Endothelial cell of umbilical vein (primary cell): Measurements from ENCODE around the gene FNDC3A. TPM values are rescaled to one million over a fixed set of nuclear protein-coding genes. Genes with fewer than 3 reads are reported as not detected.

Source experiments
- BruUV-seq: library from RNA; stranded (reverse); fragments of 400-500 nt; replicated peaks from 2 replicates; lab custom pipeline; 2021; lab: Mats Ljungman, UMichigan
- CTCF ChIA-PET: fragments of 300-600, 350-600 bp; sonication (Branson Sonifier 250); formaldehyde crosslinking; loops from one replicate; lab custom pipeline; 2021; ENCODE audit warnings: antibody characterized with exemption, inconsistent platforms; lab: Charles Lee
- POLR2A ChIA-PET: fragments of 300-600, 350-600 bp; sonication (Branson Sonifier 250); formaldehyde crosslinking; loops from one replicate; lab custom pipeline; 2021; ENCODE audit warnings: antibody characterized with exemption, inconsistent platforms; lab: Charles Lee
- DNase-seq: peaks from one replicate; pipeline ENCODE4 v3.0.0-alpha.2; 2011; ENCODE audit warnings: low read depth, low spot score
- FAIRE-seq: peaks from 2 replicates; lab custom pipeline; 2011; peaks lifted over from hg19 to GRCh38; lab: Jason Lieb, UNC
- H2AFZ ChIP-seq: 2 replicates; pipeline ENCODE4 v1.6.0; 2012; ENCODE audit warnings: low read depth, low read length, control low read depth, inconsistent platforms
- H3K27ac ChIP-seq: 2 replicates; pipeline ENCODE4 v1.5.1; 2011; ENCODE audit warnings: low read depth, mild to moderate bottlenecking, control low read depth, low read length, moderate library complexity; ENCODE audit not compliant: insufficient read depth
- H3K27me3 ChIP-seq, 2 experiments: 2 replicates each; pipeline versions ENCODE4 v1.6.0 to v1.6.1; 2011; ENCODE audit warnings: low read length in 2 of 2, mixed read lengths in 1 of 2; ENCODE audit not compliant: control insufficient read depth in 2 of 2, insufficient read depth in 2 of 2
- H3K36me3 ChIP-seq, 2 experiments: 2 replicates in 1 of 2; 3 replicates in 1 of 2; pipeline ENCODE4 v1.5.1; 2011; ENCODE audit warnings: low read length in 2 of 2, mild to moderate bottlenecking in 1 of 2, moderate library complexity in 1 of 2; ENCODE audit not compliant: control insufficient read depth in 2 of 2, insufficient read depth in 2 of 2; ENCODE audit errors: extremely low read depth in 1 of 2
- H3K4me1 ChIP-seq: 3 replicates; pipeline ENCODE4 v1.5.1; 2011; ENCODE audit warnings: mild to moderate bottlenecking, low read length; ENCODE audit not compliant: control insufficient read depth, insufficient read depth; ENCODE audit errors: extremely low read depth
- H3K4me2 ChIP-seq: 2 replicates; pipeline ENCODE4 v1.6.1; 2011; ENCODE audit warnings: low read length, control low read depth, mixed read lengths; ENCODE audit not compliant: insufficient read depth
- H3K4me3 ChIP-seq, 3 experiments: fragments of 200-600 bp in 1 of 3; sonication (generic), shearing (Covaris generic) in 1 of 3; replicated peaks in 1 of 3; 2 replicates each; pipeline ENCODE4 v1.5.1; 2011 to 2016; ENCODE audit warnings: control low read depth in 3 of 3, low read length in 3 of 3, mild to moderate bottlenecking in 2 of 3, inconsistent platforms in 1 of 3, low read depth in 1 of 3, moderate library complexity in 1 of 3; ENCODE audit not compliant: insufficient read depth in 1 of 3
- H3K79me2 ChIP-seq: 2 replicates; pipeline ENCODE4 v1.6.0; 2012; ENCODE audit warnings: low read length, inconsistent platforms; ENCODE audit not compliant: control insufficient read depth, insufficient read depth
- H3K9ac ChIP-seq: replicated peaks from 2 replicates; pipeline ENCODE3; 2011; ENCODE audit warnings: low read length, control low read depth; ENCODE audit not compliant: insufficient read depth; ENCODE audit errors: extremely low read depth
- H3K9me1 ChIP-seq: replicated peaks from 3 replicates; pipeline ENCODE4 v1.6.0; 2011; ENCODE audit warnings: mild to moderate bottlenecking, low read length; ENCODE audit not compliant: control insufficient read depth, insufficient read depth; ENCODE audit errors: extremely low read depth
- H3K9me3 ChIP-seq: replicated peaks from 2 replicates; pipeline ENCODE4 v1.5.1; 2012; ENCODE audit warnings: low read length, inconsistent platforms; ENCODE audit not compliant: control insufficient read depth, insufficient read depth
- H4K20me1 ChIP-seq: replicated peaks from 2 replicates; pipeline ENCODE3; 2011; ENCODE audit warnings: mild to moderate bottlenecking, low read length; ENCODE audit not compliant: control insufficient read depth, insufficient read depth; ENCODE audit errors: extremely low read depth
- EZH2 ChIP-seq: IDR thresholded peaks from 2 replicates; pipeline ENCODE4 v1.6.1; 2012; ENCODE audit warnings: borderline replicate concordance, low read depth, mild to moderate bottlenecking, moderate library complexity, low read length, inconsistent platforms; ENCODE audit not compliant: severe bottlenecking
- FOS ChIP-seq: IDR thresholded peaks from 2 replicates; pipeline ENCODE4 v1.6.1; 2011; ENCODE audit warnings: mild to moderate bottlenecking, low read length, moderate library complexity, borderline replicate concordance; ENCODE audit not compliant: insufficient read depth
- GATA2 ChIP-seq: IDR thresholded peaks from 2 replicates; pipeline ENCODE4 v1.7.0; 2011; ENCODE audit warnings: low read depth, mild to moderate bottlenecking, moderate library complexity, mixed read lengths, low read length; ENCODE audit not compliant: insufficient read length, insufficient read depth
- JUN ChIP-seq: IDR thresholded peaks from 2 replicates; pipeline ENCODE4 v1.6.1; 2011; ENCODE audit warnings: borderline replicate concordance, low read depth; ENCODE audit not compliant: insufficient read length, insufficient read depth
- MYC ChIP-seq: IDR thresholded peaks from one replicate; pipeline ENCODE4 v1.6.1; 2011; ENCODE audit warnings: mild to moderate bottlenecking, low read depth, low read length
- POLR2A ChIP-seq: IDR thresholded peaks from 2 replicates; pipeline ENCODE4 v1.6.1; 2012; ENCODE audit warnings: low read depth, mild to moderate bottlenecking, control low read depth, low read length
- POLR2AphosphoS5 ChIP-seq: IDR thresholded peaks from 2 replicates; pipeline ENCODE4 v1.6.1; 2012; ENCODE audit warnings: low read depth, mild to moderate bottlenecking, control low read depth, low read length, moderate library complexity; ENCODE audit not compliant: insufficient read depth
- dilution Hi-C: fragments of 300-500 bp; cut with MboI; formaldehyde crosslinking; loops from one replicate; pipeline ENCODE4 v1.15.0; 2019; ENCODE audit warnings: low sequenced_read_pairs; ENCODE audit not compliant: extremely low pct_ligation_motif_present
- intact Hi-C: fragments of 100-400 bp; cut with micrococcal nuclease; formaldehyde crosslinking; loops from one replicate; pipeline ENCODE4 v1.10.0; 2022
- polyA plus RNA-seq, 4 experiments: library from polyadenylated mRNA; depleted of rRNA in 3 of 4; stranded (reverse) in 3 of 4; unstranded in 1 of 4; fragments of >200 nt; gene quantifications; 2 replicates each; pipeline versions ENCODE4 v1.2.1 to v1.2.3, GENCODE V29; 2011 to 2012; ENCODE audit warnings: missing spikeins in 1 of 4
- total RNA-seq: library from RNA; stranded (reverse); gene quantifications from 2 replicates; pipeline ENCODE4 v1.2.3, GENCODE V29; 2021
- TF ChIP-seq, protein P1 (sequence below): IDR thresholded peaks from 2 replicates; pipeline ENCODE4 v1.6.1; 2011; ENCODE audit not compliant: insufficient read depth, insufficient read length
- TF ChIP-seq, protein P2 (sequence below), 2 donors: IDR thresholded peaks; 1 replicate in 1 of 2; 2 replicates in 1 of 2; pipeline ENCODE4 v1.5.1; 2011; ENCODE audit warnings: low read length in 2 of 2, mild to moderate bottlenecking in 2 of 2, moderate library complexity in 2 of 2, control low read depth in 1 of 2, inconsistent platforms in 1 of 2, low read depth in 1 of 2; ENCODE audit not compliant: insufficient read depth in 1 of 2; ENCODE audit errors: extremely low read depth in 1 of 2

The FNDC3A gene
- total and polyA plus RNA-seq, 2 donors (not counting 3 experiments of a cell fraction or from before 2014, with no cell fraction given): 26.3 to 50.8 TPM

DNA sequence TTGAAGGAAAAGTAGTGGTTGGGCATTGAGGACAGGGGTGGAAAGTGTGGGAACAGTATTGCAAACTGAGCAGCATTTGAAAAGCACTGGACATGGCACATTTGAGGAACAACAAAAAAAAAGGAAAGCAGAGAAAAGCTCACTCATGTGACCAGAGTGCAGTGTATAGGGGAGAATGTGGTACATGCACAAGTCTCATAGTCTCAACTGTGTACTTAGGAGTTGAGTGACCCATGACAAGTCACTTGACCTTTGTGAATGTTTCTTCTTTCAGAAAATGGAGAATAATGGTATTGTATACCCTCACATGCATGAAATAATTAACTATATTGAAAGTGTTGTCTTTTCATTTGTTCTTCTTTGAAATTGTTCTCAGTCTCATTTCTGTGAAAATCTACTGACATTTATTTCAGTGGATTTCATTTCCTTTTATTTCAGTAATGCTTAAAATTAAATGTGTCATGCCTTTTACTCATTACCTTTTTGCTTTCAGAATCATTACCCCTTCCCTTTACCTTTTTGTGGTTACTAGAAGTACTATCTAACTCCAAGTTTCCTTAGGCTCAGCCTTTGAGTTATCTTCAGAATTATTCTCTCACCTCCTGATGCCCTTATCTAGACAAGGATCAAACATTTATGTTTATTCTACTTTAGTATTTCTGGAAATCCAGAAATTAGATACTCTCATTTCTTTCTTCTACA lies 165.3 kb downstream of the FNDC3A start:
- Histone ChIP-seq H3K27me3 (no peaks in the 10 kb centered on the region), H3K4me3 (no peak overlapping the region), H2AFZ (no peak overlapping the region), H3K9me3 (no peaks in the 10 kb centered on the region), H4K20me1 (no peaks in the 10 kb centered on the region), H3K4me2 (no peak overlapping the region), H3K79me2 (no peaks in the 10 kb centered on the region), H3K27ac (no peak overlapping the region), H3K4me1 (peaks cover 2% of the 10 kb centered on the region), H3K9me1 (no peaks in the 10 kb centered on the region), H3K9ac (no peak overlapping the region), H3K36me3 (peaks cover 19 to 23% of the 10 kb centered on the region in 2 experiments)
- DNase-seq (no peak), FAIRE-seq (no peak)
- TF ChIP-seq MYC (no peak), POLR2AphosphoS5 (no peak), FOS (no peak), EZH2 (no peak), JUN (no peak), POLR2A (no peak), GATA2 (no peak)
- TF ChIP-seq, protein P1, sequence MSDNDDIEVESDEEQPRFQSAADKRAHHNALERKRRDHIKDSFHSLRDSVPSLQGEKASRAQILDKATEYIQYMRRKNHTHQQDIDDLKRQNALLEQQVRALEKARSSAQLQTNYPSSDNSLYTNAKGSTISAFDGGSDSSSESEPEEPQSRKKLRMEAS: no peak
- TF ChIP-seq, protein P2, sequence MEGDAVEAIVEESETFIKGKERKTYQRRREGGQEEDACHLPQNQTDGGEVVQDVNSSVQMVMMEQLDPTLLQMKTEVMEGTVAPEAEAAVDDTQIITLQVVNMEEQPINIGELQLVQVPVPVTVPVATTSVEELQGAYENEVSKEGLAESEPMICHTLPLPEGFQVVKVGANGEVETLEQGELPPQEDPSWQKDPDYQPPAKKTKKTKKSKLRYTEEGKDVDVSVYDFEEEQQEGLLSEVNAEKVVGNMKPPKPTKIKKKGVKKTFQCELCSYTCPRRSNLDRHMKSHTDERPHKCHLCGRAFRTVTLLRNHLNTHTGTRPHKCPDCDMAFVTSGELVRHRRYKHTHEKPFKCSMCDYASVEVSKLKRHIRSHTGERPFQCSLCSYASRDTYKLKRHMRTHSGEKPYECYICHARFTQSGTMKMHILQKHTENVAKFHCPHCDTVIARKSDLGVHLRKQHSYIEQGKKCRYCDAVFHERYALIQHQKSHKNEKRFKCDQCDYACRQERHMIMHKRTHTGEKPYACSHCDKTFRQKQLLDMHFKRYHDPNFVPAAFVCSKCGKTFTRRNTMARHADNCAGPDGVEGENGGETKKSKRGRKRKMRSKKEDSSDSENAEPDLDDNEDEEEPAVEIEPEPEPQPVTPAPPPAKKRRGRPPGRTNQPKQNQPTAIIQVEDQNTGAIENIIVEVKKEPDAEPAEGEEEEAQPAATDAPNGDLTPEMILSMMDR (IDR thresholded peaks at IDR 0.05; ENCODE audit: extremely low read depth in 1 of 2, insufficient read depth in 1 of 2, low read depth in 1 of 2, low read length in 2 of 2): no peak
- ChIA-PET POLR2A (no interaction called here), CTCF (interaction anchor here (1.3 kb wide), 1 partner anchor 139 kb away, joined by 3 read pairs; no protein-coding TSS in a partner anchor)
- intact Hi-C loops (no loop called here), dilution Hi-C loops (no loop called here)
- no TSS peak for BruUV-seq
